Right lobe of liver (tissue), 6 donors: ENCODE results near the gene PLXNA4. TPM values are rescaled to one million over a fixed set of nuclear protein-coding genes. Genes with fewer than 3 reads are reported as not detected.

Experiments
- ATAC-seq, 4 donors: fragments of 200-7000 bp; cut with Tn5 transposase; one replicate each; pipeline ENCODE4 v1.9.1; 2020; ENCODE audit warnings: mild to moderate bottlenecking in 4 of 4, moderate library complexity in 4 of 4
- DNase-seq, 3 donors: peaks; one replicate each; pipeline ENCODE4 v3.0.0-alpha.2; 2020
- H3K27ac ChIP-seq, 3 donors: fragments of 200-600 bp; one replicate each; pipeline ENCODE4 v1.8.0; 2022
- H3K27me3 ChIP-seq, 2 donors: fragments of 200-600 bp; one replicate each; pipeline ENCODE4 v1.8.0; 2022
- H3K36me3 ChIP-seq, 4 donors: fragments of 200-600 bp; sonication (generic) in 1 of 4; one replicate each; pipeline versions ENCODE4 v1.5.1 to v1.8.0; 2017 to 2022; ENCODE audit warnings: control low read depth in 1 of 4
- H3K4me1 ChIP-seq, 4 donors: fragments of 200-600 bp; sonication (generic) in 1 of 4; one replicate each; pipeline versions ENCODE4 v1.5.1 to v1.8.0; 2017 to 2022; ENCODE audit warnings: control low read depth in 1 of 4
- H3K4me3 ChIP-seq, 3 donors: fragments of 200-600 bp; one replicate each; pipeline ENCODE4 v1.8.0; 2022
- H3K9me3 ChIP-seq, 4 donors: fragments of 200-600 bp; sonication (generic) in 1 of 4; one replicate each; pipeline versions ENCODE4 v1.5.1 to v1.8.0; 2017 to 2022; ENCODE audit warnings: control low read depth in 1 of 4
- POLR2A ChIP-seq: fragments of 450-650 bp; IDR thresholded peaks from one replicate; pipeline ENCODE4 v1.6.1; 2017; ENCODE audit warnings: antibody characterized with exemption, mild to moderate bottlenecking
- WGBS: methylation state at CpG from one replicate; pipeline ENCODE4 v1.1.6; 2018; ENCODE audit warnings: low coverage, low lambda C conversion rate; ENCODE audit not compliant: insufficient coverage; ENCODE audit errors: missing lambda C conversion rate; 5-methylcytosine and 5-hydroxymethylcytosine counted together
- intact Hi-C, 2 donors: fragments of 100-400 bp; cut with DNase I; formaldehyde crosslinking; loops; one replicate each; pipeline versions ENCODE4 v1.11.2 to v1.14.1; 2022
- total RNA-seq, 6 experiments: library from RNA; depleted of rRNA in 2 of 6; stranded (reverse); fragments of >200 nt in 2 of 6; fragmentation: NEBNext Ultra II Directional in 3 of 6; extraction: Animal tissue kit (Norgen Biotek cat#: 25700) in 3 of 6; gene quantifications; one replicate each; pipeline versions ENCODE4 v1.1.0 to v1.2.4, GENCODE V29; 2016 to 2023
- TF ChIP-seq, protein P1 (sequence below), 4 donors: fragments of 200-600 bp in 3 of 4; fragments of 450-650 bp in 1 of 4; IDR thresholded peaks; one replicate each; pipeline versions ENCODE4 v1.5.1 to v1.8.0; 2016 to 2022; ENCODE audit warnings: antibody characterized with exemption in 4 of 4, mild to moderate bottlenecking in 2 of 4
- donor health status: DM: no; HTN: yes; CAD: no.
- donor health status: DM: no; HTN: no; CAD: no.
- donor health status: DM: no; HTN: no; CAD: no.
- donor health status: DM: no; HTN: yes; CAD: no.
- donor health status: DM: no; HTN: yes; CAD: no.

PLXNA4 gene
- total RNA-seq, 6 experiments from 2014 or later = 0.17 to 0.90 (median 0.30) TPM

DNA sequence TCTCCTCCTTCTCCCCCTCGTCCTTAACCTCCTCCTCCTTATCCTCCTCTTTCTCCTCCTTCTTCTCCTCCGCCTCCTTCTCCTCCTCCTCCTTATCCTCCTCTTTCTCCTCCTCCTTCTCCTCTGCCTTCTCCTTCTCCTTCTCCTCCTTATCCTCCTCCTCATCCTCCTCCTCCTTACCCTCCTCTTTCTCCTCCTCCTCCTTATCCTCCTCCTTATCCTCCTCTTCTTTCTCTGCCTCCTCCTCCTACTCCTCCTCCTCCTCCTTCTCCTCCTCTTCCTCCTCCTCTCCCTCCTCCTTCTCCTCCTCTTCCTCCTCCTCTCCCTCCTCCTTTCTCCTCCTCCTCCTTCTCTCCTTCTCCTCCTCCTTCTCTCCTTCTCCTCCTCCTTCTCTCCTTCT, 14.5 kb downstream of the PLXNA4 start:
- no peak overlapping the region for H3K27ac ChIP-seq
- intact Hi-C loops = no loop called here
- H3K4me3 ChIP-seq = no peak overlapping the region
- no peaks in the 10 kb centered on the region for H3K9me3 ChIP-seq
- TF ChIP-seq, protein P1, sequence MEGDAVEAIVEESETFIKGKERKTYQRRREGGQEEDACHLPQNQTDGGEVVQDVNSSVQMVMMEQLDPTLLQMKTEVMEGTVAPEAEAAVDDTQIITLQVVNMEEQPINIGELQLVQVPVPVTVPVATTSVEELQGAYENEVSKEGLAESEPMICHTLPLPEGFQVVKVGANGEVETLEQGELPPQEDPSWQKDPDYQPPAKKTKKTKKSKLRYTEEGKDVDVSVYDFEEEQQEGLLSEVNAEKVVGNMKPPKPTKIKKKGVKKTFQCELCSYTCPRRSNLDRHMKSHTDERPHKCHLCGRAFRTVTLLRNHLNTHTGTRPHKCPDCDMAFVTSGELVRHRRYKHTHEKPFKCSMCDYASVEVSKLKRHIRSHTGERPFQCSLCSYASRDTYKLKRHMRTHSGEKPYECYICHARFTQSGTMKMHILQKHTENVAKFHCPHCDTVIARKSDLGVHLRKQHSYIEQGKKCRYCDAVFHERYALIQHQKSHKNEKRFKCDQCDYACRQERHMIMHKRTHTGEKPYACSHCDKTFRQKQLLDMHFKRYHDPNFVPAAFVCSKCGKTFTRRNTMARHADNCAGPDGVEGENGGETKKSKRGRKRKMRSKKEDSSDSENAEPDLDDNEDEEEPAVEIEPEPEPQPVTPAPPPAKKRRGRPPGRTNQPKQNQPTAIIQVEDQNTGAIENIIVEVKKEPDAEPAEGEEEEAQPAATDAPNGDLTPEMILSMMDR (IDR thresholded peaks at IDR 0.05) = no peak
- TF ChIP-seq POLR2A = no peak
- H3K4me1 ChIP-seq = no peaks in the 10 kb centered on the region
- no peaks in the 10 kb centered on the region for H3K27me3 ChIP-seq
- H3K36me3 ChIP-seq = no peaks in the 10 kb centered on the region
- ATAC-seq (no peak), DNase-seq (no peak)
- 43% methylated on average over 2 of the region's 2 CpGs for WGBS

DNA sequence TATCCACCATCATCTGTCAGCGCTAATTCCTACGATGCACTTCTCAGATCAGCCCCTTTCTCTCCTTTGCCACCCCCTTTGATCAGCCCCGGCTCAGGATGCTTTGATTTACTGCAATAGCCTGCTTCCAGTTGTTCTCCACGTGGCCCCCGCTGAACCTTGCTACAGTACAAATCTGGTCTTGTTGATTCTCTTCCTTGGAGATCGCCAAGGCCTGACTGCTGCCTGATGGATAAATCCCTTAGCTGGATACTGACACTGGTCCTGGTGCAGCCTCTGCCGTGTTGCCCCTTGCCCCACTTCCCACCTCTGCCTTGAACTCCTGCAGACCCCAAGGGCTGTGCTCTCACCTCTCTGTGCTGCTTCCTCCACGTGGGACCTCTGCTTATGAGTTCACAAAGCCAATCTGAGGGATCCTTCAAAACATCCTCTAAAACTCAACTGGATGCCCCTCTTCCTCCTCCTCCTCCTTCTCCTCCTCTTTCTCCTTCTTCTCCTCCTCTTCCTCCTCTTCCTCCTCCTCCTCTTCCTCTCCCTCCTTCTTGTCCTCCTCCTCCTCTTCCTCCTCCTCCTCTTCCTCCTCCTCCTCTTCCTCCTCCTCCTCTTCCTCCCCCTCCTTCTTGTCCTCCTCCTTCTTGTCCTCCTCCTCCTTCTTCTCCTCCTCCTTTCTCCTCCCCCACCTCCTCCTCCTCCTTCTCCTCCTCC, 15.3 kb downstream of the PLXNA4 start:
- no peaks in the 10 kb centered on the region for H3K36me3 ChIP-seq
- TF ChIP-seq POLR2A = no peak
- TF ChIP-seq, protein P1 (IDR thresholded peaks at IDR 0.05) = no peak
- no peaks in the 10 kb centered on the region for H3K4me1 ChIP-seq
- H3K9me3 ChIP-seq = no peaks in the 10 kb centered on the region
- 73% methylated on average over 7 of the region's 8 CpGs for WGBS
- DNase-seq (no peak), ATAC-seq (no peak)
- intact Hi-C loops = no loop called here
- no peak overlapping the region for H3K27ac ChIP-seq
- H3K4me3 ChIP-seq = no peak overlapping the region
- no peaks in the 10 kb centered on the region for H3K27me3 ChIP-seq

DNA sequence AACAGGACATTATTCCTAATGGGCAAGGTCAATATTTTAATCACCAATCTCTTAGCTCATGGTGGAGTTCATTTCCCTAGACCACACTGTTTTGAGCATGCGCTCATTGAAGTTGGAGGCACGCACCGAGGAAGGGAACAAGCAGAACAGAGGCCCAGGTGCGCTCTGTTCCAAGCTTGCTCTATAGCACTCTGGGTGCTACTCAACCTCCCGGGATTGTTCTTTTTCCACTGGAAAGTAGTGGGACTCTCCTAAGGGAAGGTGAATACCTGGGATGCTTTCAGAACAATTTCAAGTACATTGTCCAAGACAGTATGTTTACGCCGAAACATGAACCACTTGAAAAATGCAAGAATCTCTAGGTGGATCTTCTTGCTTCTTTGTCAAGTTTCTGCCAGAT, 16.2 kb downstream of the PLXNA4 start:
- no peak for ATAC-seq
- WGBS = 70% methylated on average over 2 of the region's 7 CpGs

DNA sequence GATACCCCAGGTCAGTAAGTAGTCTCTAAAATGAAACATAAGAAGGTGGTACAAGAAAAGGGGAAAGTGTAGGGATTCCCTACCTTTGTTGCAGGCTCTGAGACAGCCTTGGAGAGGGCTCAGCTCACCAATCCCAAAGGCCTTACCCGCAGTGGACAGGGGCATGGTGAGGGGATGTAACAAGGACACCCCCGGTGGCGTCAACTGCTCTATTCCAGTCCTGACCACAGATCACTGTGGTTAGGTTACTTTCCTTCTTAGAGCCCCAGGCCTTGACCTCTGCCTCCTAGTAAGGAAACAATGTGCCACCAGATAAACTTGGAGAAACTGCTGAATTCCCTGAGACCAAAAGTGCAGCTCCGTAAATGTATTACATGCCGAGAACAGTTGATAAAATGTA, 17.5 kb downstream of the PLXNA4 start:
- Histone ChIP-seq H3K4me1 (no peaks in the 10 kb centered on the region), H3K27ac (no peak overlapping the region), H3K27me3 (no peaks in the 10 kb centered on the region), H3K36me3 (no peaks in the 10 kb centered on the region), H3K9me3 (no peaks in the 10 kb centered on the region), H3K4me3 (no peak overlapping the region)
- TF ChIP-seq, protein P1 (IDR thresholded peaks at IDR 0.05) = no peak
- TF ChIP-seq POLR2A = no peak
- WGBS = 79% methylated on average over 5 of the region's 5 CpGs
- ATAC-seq (no peak), DNase-seq (no peak)
- intact Hi-C loops = no loop called here

More for the DNA sequence above, 16.2 kb downstream of the PLXNA4 start:
- H3K27me3 ChIP-seq = no peaks in the 10 kb centered on the region
- no peaks in the 10 kb centered on the region for H3K4me1 ChIP-seq
- H3K9me3 ChIP-seq = no peaks in the 10 kb centered on the region
- no peak for TF ChIP-seq POLR2A
- TF ChIP-seq, protein P1 (IDR thresholded peaks at IDR 0.05) = no peak
- H3K4me3 ChIP-seq = no peak overlapping the region
- intact Hi-C loops = no loop called here
- H3K27ac ChIP-seq = no peak overlapping the region
- DNase-seq = no peak
- no peaks in the 10 kb centered on the region for H3K36me3 ChIP-seq
